GM18517 (cell line): ENCODE data around the gene NXPE4.

Source experiments
- ATAC-seq: cut with Tn5 transposase; IDR thresholded peaks from one replicate; pipeline ENCODE4 v1.9.1; 2021; ENCODE audit warnings: mild to moderate bottlenecking, moderate library complexity; ENCODE audit not compliant: unreplicated experiment

NXPE4 gene

DNA sequence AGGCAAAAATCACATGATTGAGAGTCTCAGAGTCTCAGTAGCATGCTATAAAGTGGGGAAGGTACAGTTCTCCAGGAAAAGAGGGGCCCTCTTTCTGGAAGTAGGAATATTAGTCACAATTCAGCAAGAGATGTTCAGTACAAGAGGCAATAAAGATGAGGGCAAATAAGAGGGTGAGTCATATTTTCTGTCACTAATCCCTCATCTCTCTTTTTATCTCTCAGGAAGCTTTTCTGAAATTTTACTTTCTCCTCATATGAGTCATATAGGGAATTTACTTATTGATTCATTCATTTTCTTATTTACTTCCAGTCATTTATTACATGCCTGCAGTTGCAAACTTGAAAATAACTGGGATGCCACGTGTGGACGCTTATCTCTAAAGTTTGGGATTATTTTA, 32.5 kb downstream of the NXPE4 start:
- ATAC-seq, result no peak

DNA sequence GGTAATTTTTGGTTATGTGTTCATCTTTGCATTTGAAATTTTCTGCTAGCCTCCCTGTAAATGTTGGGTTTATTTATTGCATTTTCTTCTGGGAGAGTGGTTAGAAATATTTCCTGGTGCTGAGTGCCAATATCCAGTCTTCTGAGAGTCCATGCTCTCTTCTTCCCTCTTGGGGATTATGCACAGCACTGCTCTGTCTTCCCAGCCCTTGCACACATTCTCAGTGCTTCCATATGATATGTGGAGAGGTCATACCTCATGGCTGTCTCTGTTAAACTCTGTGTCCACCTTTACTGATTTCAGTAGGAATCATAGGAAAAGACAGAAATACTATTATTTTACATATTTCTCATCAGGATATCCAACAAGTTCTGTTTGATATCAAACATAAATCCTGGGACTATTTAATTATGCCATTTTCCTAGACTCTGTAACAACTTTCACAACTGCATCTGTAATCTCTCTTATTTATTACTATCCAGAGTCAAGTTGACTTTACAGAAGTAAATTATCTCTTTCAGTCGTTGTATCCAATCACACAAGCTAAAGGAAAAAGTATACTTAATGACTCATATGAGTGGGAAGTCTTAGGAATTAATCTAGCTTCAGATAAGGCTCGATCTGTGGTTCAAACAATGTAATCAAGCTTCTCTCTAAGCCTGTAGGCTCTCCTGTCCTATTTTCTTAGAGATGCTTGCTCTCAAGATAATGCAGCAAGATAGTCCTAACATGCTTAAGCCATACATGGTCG, 33.2 kb downstream of the NXPE4 start:
- ATAC-seq, result no peak

- no peak for ATAC-seq
Measured at GRCh38 chr11:114559425-114560310, 35.9 kb downstream of the NXPE4 start, which contains the start of gene NXPE1. TSS of gene NXPE1 (minus strand) at chr11:114559881. CDS start at chr11:114551201, 8,680 bp downstream.

GRCh38 chr11:114556135-114556534, 39.5 kb downstream of the NXPE4 start:
- no peak for ATAC-seq

DNA sequence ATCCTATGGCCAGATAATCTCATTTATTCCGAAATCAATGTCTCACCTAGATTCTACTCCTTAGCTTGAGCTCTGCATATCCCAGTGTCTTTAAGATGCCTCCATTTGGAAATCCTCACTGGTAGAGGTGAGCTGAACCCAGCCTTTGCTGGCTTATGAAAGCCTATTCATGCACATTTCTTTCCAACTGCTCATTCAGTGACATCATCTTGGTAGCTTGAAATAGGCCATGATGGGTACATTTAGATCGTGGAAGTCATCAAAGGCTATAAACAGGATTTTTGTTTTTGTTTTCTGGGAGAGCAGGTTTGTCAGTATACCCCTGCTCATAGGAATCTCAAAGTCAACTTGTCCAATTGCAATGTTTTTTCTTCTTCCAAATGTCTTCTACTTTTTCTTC, 41.9 kb downstream of the NXPE4 start:
- no peak for ATAC-seq

- ATAC-seq, result no peak
Measured at GRCh38 chr11:114551060-114551459, 44.5 kb downstream of the NXPE4 start.

DNA sequence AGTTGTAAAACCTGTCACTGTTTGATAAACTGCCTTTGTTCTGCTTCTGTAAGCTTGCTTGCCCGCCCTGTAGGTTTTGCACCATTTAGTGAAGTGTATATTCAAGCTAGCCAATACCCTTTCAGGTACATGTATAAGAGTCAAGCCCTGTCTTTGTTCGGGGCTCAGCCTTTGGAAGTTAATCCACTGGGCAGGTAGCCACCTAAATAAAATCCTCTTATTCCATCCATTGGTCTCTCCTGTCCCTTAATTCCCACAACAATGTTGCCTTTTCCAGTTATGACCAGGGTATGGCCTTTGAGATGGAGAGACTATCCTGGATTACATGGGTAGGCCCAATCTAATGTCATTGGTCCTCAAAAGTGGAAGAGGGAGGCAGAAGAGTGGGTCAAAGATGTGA, 69.9 kb downstream of the NXPE4 start:
- no peak for ATAC-seq

GRCh38 chr11:114524122-114524521, 71.5 kb downstream of the NXPE4 start:
- ATAC-seq, result no peak

- ATAC-seq, result no peak
Measured at GRCh38 chr11:114522818-114523217, 72.8 kb downstream of the NXPE4 start.
